Activated naive CD4-positive, alpha-beta T cell treated with anti-CD3 and anti-CD28 coated beads, Interleukin-2, amount 50 U/mL, for 72 hours (primary cell): ENCODE data around the gene RAB42. TPM values are rescaled to one million over a fixed set of nuclear protein-coding genes. Genes with fewer than 3 reads are reported as not detected.

ENCODE experiments used
- ATAC-seq, 2 donors: fragments of 150-1000 bp; cut with Tn5 transposase; 2 replicates each; pipeline ENCODE4 v1.10.0; 2021; ENCODE audit warnings: mild to moderate bottlenecking in 2 of 2, moderate library complexity in 2 of 2
- DNase-seq, 2 donors: peaks; one replicate each; pipeline ENCODE4 v3.0.0; 2021 to 2022; ENCODE audit warnings: low spot score in 2 of 2
- H3K27ac Mint-ChIP-seq, 2 donors: one replicate each; pipeline ENCODE4 v1.8.0; 2022; ENCODE audit warnings: mild to moderate bottlenecking in 2 of 2, mixed read lengths in 2 of 2
- H3K36me3 Mint-ChIP-seq, 2 donors: one replicate each; pipeline ENCODE4 v1.8.0; 2022; ENCODE audit warnings: mixed read lengths in 2 of 2
- H3K9me3 Mint-ChIP-seq, 2 donors: one replicate each; pipeline ENCODE4 v1.8.0; 2022; ENCODE audit warnings: mixed read lengths in 2 of 2
- total RNA-seq, 2 donors: library from RNA; stranded (reverse); gene quantifications; one replicate each; pipeline ENCODE4 v1.2.3, GENCODE V29; 2022

The RAB42 gene
- total RNA-seq, 2 donors from 2014 or later = 0.21 TPM; not detected in 1

DNA sequence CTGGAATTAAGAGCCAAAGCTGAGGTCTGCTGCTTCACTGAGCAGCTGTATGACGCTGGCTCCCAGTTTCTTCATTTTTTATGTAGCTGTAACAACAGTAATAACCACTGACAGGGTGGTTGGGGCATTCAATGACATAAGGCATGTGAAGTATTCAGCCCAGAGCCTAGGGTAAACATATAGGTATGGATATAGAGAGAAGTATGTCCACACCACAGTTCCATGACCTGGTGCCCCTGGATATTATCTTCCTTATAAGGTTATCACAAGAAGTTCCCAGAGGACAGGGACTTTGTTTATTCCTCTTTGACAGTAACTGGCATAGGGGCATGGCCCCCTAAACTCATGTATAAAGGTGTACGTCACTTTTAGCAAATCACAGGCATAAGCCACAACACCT, 14.7 kb downstream of the RAB42 start:
- DNase-seq = no peak
- no peak overlapping the region for H3K27ac Mint-ChIP-seq
- H3K36me3 Mint-ChIP-seq = peaks cover 5 to 6% of the 10 kb centered on the region in 2 donors
- H3K9me3 Mint-ChIP-seq = no peaks in the 10 kb centered on the region
- ATAC-seq = no peak

DNA sequence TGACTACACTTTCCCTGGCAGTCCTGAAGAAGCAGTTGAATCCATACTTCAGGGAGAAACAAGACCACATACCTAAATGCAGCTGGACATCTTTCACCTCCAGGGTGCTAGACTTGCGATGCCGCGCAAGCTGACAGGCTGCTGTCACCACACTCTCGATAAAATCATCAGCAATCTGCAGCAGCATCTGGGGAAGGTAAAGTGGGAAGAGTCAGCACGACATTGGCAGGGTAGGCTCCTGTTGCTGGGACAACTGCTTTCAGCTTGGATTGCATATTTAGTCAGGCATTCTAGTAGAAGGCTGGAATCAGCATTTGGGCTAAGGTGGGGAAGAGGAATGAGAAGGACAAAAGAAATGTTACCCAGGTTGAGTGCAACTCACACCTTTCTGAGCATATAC, 21.1 kb downstream of the RAB42 start:
- DNase-seq (no peak), ATAC-seq (no peak)
- Mint-ChIP-seq H3K27ac (no peak overlapping the region), H3K9me3 (no peaks in the 10 kb centered on the region), H3K36me3 (no peaks in the 10 kb centered on the region)

DNA sequence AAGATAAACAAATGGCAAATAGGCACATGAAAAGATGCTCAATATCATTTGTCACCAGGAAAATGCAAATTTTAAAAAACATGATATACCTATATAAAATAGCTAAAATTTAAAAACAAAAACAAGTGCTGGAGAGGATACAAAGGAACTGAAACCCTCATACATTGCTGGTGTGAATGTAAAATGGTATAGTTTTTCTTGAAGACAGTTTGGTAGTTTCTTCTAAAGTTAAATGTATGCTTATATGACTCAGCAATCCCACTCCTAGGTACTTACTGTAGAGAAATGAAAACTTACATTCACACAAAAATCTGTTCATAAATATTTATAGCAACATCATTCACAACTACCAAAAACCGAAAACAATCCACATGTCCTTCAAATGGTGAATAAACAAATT, 39.6 kb downstream of the RAB42 start:
- H3K9me3 Mint-ChIP-seq = no peaks in the 10 kb centered on the region
- no peak for ATAC-seq
- H3K27ac Mint-ChIP-seq = peak overlapping the region in 1 of 2 donors; percentile 70
- no peaks in the 10 kb centered on the region for H3K36me3 Mint-ChIP-seq
- DNase-seq = no peak

DNA sequence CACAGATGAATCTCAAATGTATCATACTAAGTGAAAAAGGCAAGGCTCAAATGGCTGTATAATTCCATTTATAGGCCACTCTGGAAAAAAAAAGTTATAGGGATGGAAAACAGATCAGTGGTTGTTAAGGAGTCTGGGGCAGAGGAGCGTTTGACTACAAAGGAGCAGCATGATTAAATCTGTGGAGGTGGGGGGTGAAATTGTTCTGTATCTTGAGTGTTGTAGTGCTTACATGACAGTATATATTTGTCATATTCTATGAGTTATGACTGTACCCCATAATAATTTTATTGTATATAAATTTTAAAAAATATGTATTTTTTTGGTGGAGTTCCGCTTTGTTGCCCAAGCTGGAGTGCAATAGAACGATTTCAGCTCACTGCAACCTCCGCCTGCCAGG, 40.5 kb downstream of the RAB42 start:
- no peaks in the 10 kb centered on the region for H3K36me3 Mint-ChIP-seq
- DNase-seq (no peak), ATAC-seq (no peak)
- no peaks in the 10 kb centered on the region for H3K9me3 Mint-ChIP-seq
- H3K27ac Mint-ChIP-seq = no peak overlapping the region

DNA sequence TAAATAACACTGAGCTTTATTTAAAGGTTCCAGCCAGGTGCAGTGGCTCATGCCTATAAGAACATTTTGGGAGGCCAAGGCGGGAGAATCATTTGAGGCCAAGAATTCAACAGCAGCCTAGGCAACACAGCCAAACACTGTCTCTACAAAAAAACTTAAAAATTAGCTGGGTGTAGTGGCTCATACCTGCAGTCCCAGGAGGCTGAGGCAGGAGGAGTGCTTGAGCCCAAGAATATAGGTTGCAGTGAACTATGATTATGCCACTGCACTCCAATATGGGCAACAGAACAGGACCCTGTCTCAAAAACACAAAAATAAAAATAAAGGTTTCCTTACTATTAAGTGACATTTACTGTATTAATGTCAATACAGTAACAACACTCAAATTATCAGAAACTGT, 48.7 kb downstream of the RAB42 start:
- ATAC-seq = no peak
- H3K36me3 Mint-ChIP-seq = peaks cover 13 to 29% of the 10 kb centered on the region in 2 donors
- peak; percentile 18 to 32 for DNase-seq
- H3K27ac Mint-ChIP-seq = no peak overlapping the region
- H3K9me3 Mint-ChIP-seq = no peaks in the 10 kb centered on the region

DNA sequence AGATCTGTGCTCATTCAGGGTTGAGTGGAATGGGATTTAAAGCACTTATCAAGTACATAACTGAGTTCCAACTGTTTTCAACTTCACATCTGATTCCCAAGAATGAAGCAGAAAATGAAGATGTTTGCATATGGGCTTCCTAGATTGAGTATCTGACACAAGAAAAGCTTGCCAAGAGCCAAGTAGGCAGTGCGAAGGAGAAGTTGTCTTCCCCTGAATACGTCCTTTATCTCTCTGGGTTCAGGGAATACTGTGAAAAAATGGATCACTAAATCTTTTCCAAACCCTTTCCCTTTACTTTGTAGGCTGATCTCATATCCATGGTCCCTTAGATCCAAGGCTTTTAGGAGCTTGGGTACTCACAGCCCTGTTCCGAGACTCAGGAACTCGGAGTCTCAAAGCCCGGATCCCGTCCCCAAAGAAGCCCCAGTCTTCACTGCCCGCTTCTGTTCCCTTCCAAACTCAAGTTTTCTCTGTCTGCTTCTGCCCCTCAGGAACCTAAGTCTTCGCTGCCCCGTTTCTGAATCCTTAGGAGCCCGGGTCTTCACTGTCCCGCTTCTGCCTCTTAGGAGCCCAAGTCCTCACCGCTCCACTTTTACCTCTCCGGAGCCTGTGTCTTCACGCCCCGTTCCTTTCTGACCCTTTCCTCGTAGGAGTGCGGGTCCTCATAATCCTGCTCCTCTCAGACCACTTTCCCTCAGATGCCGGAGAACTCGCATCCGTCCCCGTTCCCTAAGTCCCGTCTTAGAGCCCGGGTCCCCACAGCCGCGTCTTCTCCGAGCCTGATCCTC, 50.2 kb downstream of the RAB42 start:
- peak overlapping the region; percentile 97 to 99 for H3K27ac Mint-ChIP-seq
- H3K9me3 Mint-ChIP-seq = no peaks in the 10 kb centered on the region
- no peak for DNase-seq
- peaks cover 13 to 29% of the 10 kb centered on the region in 2 donors for H3K36me3 Mint-ChIP-seq
- ATAC-seq = peak; percentile 12 to 16

DNA sequence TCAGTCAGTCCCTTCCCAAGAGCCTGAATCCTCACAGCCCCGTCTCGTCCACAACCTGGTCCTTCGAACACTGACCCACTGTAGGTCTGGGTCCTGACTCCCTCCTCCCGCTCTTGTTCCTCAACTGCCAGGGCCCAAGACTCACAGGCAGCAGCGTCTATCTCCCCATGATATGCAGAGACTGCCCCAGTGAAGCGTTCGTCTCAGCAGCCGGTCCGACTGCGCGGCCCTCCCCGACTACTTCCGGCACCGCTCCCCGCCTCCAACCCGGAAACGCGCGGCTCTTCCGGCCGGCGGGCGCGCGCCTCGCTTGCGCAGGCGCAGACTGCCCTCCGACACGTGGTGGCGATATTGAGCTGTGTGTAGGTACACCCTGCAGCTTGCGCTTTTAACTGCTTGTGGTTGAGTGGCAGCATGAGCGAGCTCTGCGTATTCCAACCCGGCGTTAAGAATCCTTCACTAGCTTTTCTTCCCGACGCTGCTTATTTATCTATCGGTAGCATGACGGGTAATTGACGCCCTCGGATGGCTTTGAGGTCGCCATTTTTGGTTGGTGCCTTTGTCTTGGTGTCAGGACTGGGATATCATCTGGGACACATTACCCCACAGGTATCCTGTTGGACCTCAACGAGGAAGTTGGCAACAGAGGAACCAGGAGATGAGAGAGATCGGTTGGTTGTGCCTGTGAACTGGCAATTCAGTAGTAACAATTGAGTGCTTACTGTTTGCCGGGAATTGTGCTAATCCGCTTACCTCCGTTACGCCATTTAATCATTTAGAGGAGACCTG, 51.0 kb downstream of the RAB42 start, which contains the start of gene TAF12:
TSS of gene TAF12 (minus strand) at position 221 of the 789 bp plus-strand sequence. CDS start 20,986 bp downstream, outside the sequence.
- Mint-ChIP-seq H3K27ac (peak within 1 kb of the TSS; percentile 97 to 99), H3K36me3 (peaks cover 13 to 29% of the 10 kb centered on the region in 2 donors), H3K9me3 (no peaks in the 10 kb centered on the region)
- peak; percentile 84 to 90 for DNase-seq
- peak; percentile 88 to 89 for ATAC-seq

DNA sequence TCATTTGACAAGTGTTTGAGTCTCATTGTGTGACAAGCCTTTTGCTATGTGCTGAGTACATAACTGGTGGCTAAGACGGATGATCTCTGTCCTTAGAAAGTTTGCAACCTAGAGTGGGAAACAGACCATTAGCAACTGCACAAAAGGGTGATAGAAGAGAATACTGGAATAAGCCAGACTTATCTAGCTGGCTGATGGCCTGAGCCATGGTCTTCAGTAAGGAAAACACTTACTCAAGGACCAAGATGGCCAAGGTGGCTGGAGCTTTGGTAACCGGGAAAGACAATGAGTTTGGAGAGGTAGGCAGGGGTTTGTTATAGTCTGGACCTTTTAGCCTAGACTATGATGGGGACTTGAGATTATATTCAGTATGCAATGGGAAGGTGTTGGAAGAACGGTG, 52.4 kb downstream of the RAB42 start:
- DNase-seq (peak in 1 of 2 donors; percentile 21), ATAC-seq (no peak)
- Mint-ChIP-seq H3K36me3 (peaks cover 13 to 29% of the 10 kb centered on the region in 2 donors), H3K9me3 (no peaks in the 10 kb centered on the region), H3K27ac (peak overlapping the region; percentile 97 to 99)

Other genes starting within 250 kb of the RAB42 start
- 10 to 100 TPM; 23.5 to 30.4 TPM for gene PHACTR4, start 222.5 kb upstream of the RAB42 start, total RNA-seq
- gene RCC1, start 86.2 kb upstream of the RAB42 start, total RNA-seq = 10 to 100 TPM; 90.1 to 98.2 TPM
- gene TRNAU1AP, start 39.2 kb upstream of the RAB42 start, total RNA-seq = 10 to 100 TPM; 64.8 to 73.4 TPM
- 10 to 100 TPM; 20.9 to 35.7 TPM for gene TAF12, start 50.8 kb downstream of the RAB42 start, total RNA-seq
- not detected for gene RNU11, start 56.3 kb downstream of the RAB42 start, total RNA-seq
- 10 to 100 TPM; 18.9 to 26.7 TPM for gene GMEB1, start 76.5 kb downstream of the RAB42 start, total RNA-seq
- gene YTHDF2, start 144.7 kb downstream of the RAB42 start, total RNA-seq = 10 to 100 TPM; 65.7 to 78.0 TPM
- gene OPRD1, start 219.9 kb downstream of the RAB42 start, total RNA-seq = under 1 TPM in 1 of 2 donors, not detected in 1; 0.05 TPM